Activated naive CD8-positive, alpha-beta T cell (primary cell): Measurements from ENCODE around the gene PGBD2.

Experiments
- H3K27ac Mint-ChIP-seq: one replicate; pipeline ENCODE4 v1.8.0; 2021; ENCODE audit warnings: mixed read lengths
- H3K27me3 Mint-ChIP-seq: one replicate; pipeline ENCODE4 v1.8.0; 2021; ENCODE audit warnings: mixed read lengths
- H3K36me3 Mint-ChIP-seq: one replicate; pipeline ENCODE4 v1.8.0; 2021; ENCODE audit warnings: mixed read lengths
- H3K4me1 Mint-ChIP-seq: one replicate; pipeline ENCODE4 v1.8.0; 2021; ENCODE audit warnings: low read depth, mixed read lengths
- H3K4me3 Mint-ChIP-seq: one replicate; pipeline ENCODE4 v1.8.0; 2021; ENCODE audit warnings: mild to moderate bottlenecking, mixed read lengths
- H3K9me3 Mint-ChIP-seq: one replicate; pipeline ENCODE4 v1.8.0; 2021; ENCODE audit warnings: low read depth, mixed read lengths

Gene PGBD2

GRCh38 chr1:248906009-248906752 lies at the start of gene PGBD2:
PGBD2 (plus strand) TSS chr1:248906235; CDS start chr1:248913863, 7,628 bp downstream.
- Mint-ChIP-seq H3K9me3 (no peaks in the 10 kb centered on the region), H3K4me1 (peaks cover 35% of the 10 kb centered on the region), H3K27me3 (no peaks in the 10 kb centered on the region), H3K27ac (peak within 1 kb of the TSS; percentile 98), H3K36me3 (no peaks in the 10 kb centered on the region), H3K4me3 (peak within 1 kb of the TSS; percentile 95)

DNA sequence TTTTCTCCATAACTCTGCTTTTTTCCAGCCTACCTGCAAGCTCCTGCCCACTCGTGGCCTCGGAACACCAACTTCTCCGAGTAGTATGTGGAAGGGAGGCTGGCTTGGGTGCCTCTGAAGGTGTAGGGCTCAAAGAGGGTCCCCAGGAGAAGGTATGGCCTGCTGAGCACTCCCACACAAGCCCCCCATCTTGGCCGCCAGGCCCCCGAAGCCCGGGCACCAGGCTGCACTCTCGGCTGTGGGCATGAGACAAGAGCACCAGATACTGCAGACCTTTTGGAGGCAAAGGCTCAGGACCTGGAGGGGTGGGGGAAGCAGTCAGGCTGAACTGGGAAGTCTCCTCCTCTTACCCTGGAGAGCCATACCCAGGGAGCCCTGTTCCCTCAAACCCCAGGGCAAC lies 48.8 kb upstream of the PGBD2 start:
- Mint-ChIP-seq H3K27ac (no peak overlapping the region), H3K27me3 (no peaks in the 10 kb centered on the region), H3K4me1 (peaks cover 38% of the 10 kb centered on the region), H3K9me3 (no peaks in the 10 kb centered on the region), H3K4me3 (peak overlapping the region; percentile 94), H3K36me3 (peaks cover 13% of the 10 kb centered on the region)

GRCh38 chr1:248857749-248858095 lies 48.3 kb upstream of the PGBD2 start:
- Mint-ChIP-seq H3K36me3 (peaks cover 13% of the 10 kb centered on the region), H3K9me3 (no peaks in the 10 kb centered on the region), H3K27ac (peak overlapping the region; percentile 94), H3K4me3 (peak overlapping the region; percentile 94), H3K27me3 (no peaks in the 10 kb centered on the region), H3K4me1 (peaks cover 43% of the 10 kb centered on the region)

- no peaks in the 10 kb centered on the region for H3K27me3 Mint-ChIP-seq
- H3K27ac Mint-ChIP-seq = peak overlapping the region; percentile 94
- H3K9me3 Mint-ChIP-seq = no peaks in the 10 kb centered on the region
- peaks cover 13% of the 10 kb centered on the region for H3K36me3 Mint-ChIP-seq
- peaks cover 46% of the 10 kb centered on the region for H3K4me1 Mint-ChIP-seq
- H3K4me3 Mint-ChIP-seq = peak overlapping the region; percentile 94
These were observed 47.7 kb upstream of the PGBD2 start for GRCh38 chr1:248858096-248858890.

- Mint-ChIP-seq H3K27me3 (no peaks in the 10 kb centered on the region), H3K4me1 (peaks cover 54% of the 10 kb centered on the region), H3K9me3 (no peaks in the 10 kb centered on the region), H3K27ac (peak within 1 kb of the TSS; percentile 94), H3K36me3 (peaks cover 9% of the 10 kb centered on the region), H3K4me3 (peak within 1 kb of the TSS; percentile 94)
These were observed 46.8 kb upstream of the PGBD2 start, which contains the start of gene ZNF692 for GRCh38 chr1:248858891-248859889. ZNF692 (minus strand) TSS chr1:248859085; CDS start chr1:248858309, 776 bp downstream.

- H3K27ac Mint-ChIP-seq = peak overlapping the region; percentile 94
- H3K4me1 Mint-ChIP-seq = peaks cover 60% of the 10 kb centered on the region
- peaks cover 2% of the 10 kb centered on the region for H3K36me3 Mint-ChIP-seq
- no peaks in the 10 kb centered on the region for H3K9me3 Mint-ChIP-seq
- H3K4me3 Mint-ChIP-seq = peak overlapping the region; percentile 94
- H3K27me3 Mint-ChIP-seq = no peaks in the 10 kb centered on the region
These were observed 46.0 kb upstream of the PGBD2 start for GRCh38 chr1:248860007-248860406.

DNA sequence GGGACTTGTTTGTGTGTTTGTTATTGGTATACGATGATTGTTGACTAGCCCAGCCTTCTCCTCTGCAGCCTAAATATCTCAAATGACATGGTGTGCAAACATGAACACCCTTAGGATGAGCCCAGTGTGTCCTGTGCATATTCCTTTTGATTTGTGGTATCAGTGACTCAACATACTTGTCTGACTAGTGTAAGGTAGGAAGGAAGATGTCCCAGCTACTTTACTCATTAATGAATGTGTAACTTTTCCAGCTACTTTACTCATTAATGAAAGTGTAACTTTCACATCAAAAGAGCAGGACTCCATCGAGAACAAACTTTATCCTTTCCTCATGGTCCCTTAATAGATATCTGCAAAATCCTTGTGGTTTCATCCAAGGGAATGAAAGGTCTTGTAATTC lies 44.4 kb upstream of the PGBD2 start:
- Mint-ChIP-seq H3K27ac (no peak overlapping the region), H3K27me3 (no peaks in the 10 kb centered on the region), H3K36me3 (no peaks in the 10 kb centered on the region), H3K4me3 (peak overlapping the region; percentile 38), H3K9me3 (no peaks in the 10 kb centered on the region), H3K4me1 (peaks cover 53% of the 10 kb centered on the region)

DNA sequence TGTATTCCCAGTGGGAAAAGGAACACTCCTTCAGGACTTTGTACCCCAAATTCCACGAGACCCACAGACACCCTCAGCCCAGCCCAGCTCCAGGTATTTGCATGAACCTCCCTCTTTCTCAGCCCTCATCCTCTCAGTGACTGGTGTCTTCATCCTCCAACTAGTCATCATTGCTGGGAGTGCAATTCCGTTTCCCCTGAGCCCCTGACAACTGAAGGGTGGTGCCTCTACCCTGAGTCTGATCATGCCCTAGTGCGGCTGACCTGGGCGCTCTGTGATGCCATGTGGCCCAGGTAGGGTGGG lies 43.4 kb upstream of the PGBD2 start:
- H3K4me3 Mint-ChIP-seq = peak overlapping the region; percentile 90
- peak overlapping the region; percentile 85 for H3K27ac Mint-ChIP-seq
- H3K27me3 Mint-ChIP-seq = no peaks in the 10 kb centered on the region
- H3K4me1 Mint-ChIP-seq = peaks cover 47% of the 10 kb centered on the region
- no peaks in the 10 kb centered on the region for H3K9me3 Mint-ChIP-seq
- no peaks in the 10 kb centered on the region for H3K36me3 Mint-ChIP-seq

DNA sequence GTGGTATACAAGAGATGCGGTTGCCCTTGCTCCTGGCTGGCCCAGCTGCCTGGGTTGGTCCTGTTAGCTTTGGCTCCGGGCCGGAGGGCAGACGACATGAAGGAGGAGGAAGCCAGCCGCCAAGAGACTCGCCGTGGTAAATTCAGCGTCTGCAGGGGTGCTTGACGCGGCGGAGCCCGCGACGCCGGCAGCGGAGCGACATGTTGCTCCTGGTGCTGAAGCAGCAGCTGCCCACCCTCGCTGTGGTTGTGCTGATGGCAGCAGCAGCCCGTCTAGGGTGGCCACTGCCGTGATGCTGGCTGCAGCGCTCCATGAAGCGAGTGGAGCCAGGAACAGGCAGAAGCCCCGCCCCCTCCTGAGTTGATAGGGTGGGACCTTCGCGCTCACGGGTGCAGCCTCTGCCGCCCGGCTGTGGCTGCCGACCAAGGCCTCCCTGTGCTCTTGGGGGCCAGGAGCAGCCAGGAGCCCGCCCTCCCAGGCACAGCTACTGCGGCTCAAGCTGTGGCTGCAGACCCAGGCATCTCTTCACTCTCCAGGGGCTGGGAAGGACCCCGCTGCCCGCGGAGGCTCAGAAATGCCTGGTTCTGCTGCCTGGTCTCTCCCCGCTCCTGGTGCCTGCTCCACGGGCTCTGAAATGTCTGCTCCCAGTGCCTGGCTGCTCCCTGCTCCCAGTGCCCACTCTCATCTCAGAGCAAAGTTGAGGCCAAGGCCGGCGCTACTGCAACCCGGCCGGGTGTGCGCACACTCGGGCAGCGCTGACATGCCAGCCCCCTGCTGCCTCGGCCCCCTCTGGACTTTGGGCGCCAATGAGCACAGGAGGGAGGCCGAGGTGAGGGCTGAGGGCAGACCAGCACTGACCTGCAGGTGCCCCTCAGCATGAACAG lies 42.8 kb upstream of the PGBD2 start:
- Mint-ChIP-seq H3K9me3 (no peaks in the 10 kb centered on the region), H3K4me3 (peak overlapping the region; percentile 90), H3K4me1 (peaks cover 43% of the 10 kb centered on the region), H3K27me3 (no peaks in the 10 kb centered on the region), H3K36me3 (no peaks in the 10 kb centered on the region), H3K27ac (peak overlapping the region; percentile 92)

DNA sequence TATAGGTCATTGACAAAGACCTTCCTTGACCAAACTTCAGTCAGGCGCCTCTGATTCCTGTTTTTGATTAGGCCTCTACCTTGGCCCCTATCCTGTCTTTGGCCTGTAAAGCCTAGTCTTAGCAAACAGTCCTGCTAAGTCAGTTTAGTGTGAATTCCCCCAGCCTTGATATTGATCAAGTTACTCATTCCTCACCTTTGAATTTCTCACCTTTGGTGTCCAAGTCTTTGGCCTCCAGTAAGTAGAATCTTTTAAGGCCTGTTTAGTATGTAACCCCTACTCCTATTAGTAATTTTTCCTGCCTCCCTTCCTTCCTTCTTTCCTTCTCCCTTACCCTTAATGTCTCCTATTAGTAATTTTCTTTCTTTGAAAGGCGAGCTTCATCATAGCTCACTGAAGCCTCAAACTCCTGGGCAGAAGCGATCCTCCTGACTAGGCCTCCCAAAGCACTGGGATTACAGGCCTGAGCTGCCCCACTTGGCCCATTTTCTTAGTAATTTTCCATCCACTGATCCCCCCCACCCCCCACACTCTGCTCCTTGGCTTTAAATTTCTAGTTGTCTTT lies 34.1 kb upstream of the PGBD2 start:
- Mint-ChIP-seq H3K4me3 (no peak overlapping the region), H3K27ac (no peak overlapping the region), H3K9me3 (no peaks in the 10 kb centered on the region), H3K27me3 (no peaks in the 10 kb centered on the region), H3K36me3 (no peaks in the 10 kb centered on the region), H3K4me1 (peaks cover 15% of the 10 kb centered on the region)

- peak overlapping the region; percentile 95 for H3K4me3 Mint-ChIP-seq
- H3K27me3 Mint-ChIP-seq = no peaks in the 10 kb centered on the region
- peaks cover 15% of the 10 kb centered on the region for H3K4me1 Mint-ChIP-seq
- H3K9me3 Mint-ChIP-seq = no peaks in the 10 kb centered on the region
- H3K27ac Mint-ChIP-seq = peak overlapping the region; percentile 97
- no peaks in the 10 kb centered on the region for H3K36me3 Mint-ChIP-seq
These were observed 33.2 kb upstream of the PGBD2 start for GRCh38 chr1:248872752-248873408.

GRCh38 chr1:248873409-248873992 lies 32.5 kb upstream of the PGBD2 start:
- Mint-ChIP-seq H3K27me3 (no peaks in the 10 kb centered on the region), H3K9me3 (no peaks in the 10 kb centered on the region), H3K4me1 (peaks cover 15% of the 10 kb centered on the region), H3K27ac (peak overlapping the region; percentile 97), H3K4me3 (peak overlapping the region; percentile 95), H3K36me3 (no peaks in the 10 kb centered on the region)

- peaks cover 15% of the 10 kb centered on the region for H3K4me1 Mint-ChIP-seq
- H3K9me3 Mint-ChIP-seq = no peaks in the 10 kb centered on the region
- peak overlapping the region; percentile 97 for H3K27ac Mint-ChIP-seq
- H3K4me3 Mint-ChIP-seq = peak overlapping the region; percentile 95
- H3K27me3 Mint-ChIP-seq = no peaks in the 10 kb centered on the region
- no peaks in the 10 kb centered on the region for H3K36me3 Mint-ChIP-seq
These were observed 32.0 kb upstream of the PGBD2 start for GRCh38 chr1:248873993-248874533.
